Measurements from ENCODE around the gene XPO6. TPM values are rescaled to one million over a fixed set of nuclear protein-coding genes. Genes with fewer than 3 reads are reported as not detected.

The XPO6 gene
- total and polyA plus RNA-seq, 2 of the 13 experiments (the other 11 are each of a cell fraction or from before 2014, with no cell fraction given), result 109 to 129 TPM

DNA sequence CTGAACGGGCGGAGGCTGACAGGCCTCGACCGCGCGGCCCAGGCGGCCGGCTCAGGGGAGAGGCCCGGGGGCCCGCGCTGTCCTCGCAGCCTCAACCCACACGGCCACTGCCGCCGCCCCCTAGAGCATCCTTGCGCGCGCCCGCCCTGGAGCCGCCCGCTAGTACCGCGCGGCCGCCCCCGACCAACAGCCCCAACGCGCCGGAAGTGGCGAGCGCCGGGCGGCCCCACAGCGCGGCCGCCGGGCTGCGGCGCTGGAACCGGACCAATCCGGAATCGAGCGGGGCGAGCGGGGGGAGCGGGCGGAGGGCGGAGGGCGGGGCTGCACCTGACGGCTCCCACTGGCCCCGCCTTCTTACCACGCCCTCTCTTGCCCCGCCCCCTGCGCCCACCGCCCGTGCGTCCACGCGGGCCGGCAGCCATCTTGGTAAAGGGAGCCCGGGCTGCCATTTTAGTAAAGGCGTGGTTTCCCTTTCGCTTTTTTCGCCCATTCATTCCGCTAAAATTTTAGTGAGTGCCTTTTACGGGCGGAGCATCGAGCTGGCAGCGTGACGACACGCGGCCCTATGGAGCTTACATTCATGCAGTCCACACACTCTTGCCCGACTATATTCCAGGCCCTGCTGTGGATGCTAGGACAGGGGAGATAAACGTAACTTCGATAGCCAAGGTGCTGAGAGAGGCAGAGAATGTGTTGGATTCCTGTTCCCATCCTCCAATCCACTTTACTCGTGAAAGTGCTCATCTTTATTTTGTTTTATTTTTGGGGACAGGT is at the start of gene XPO6 (continued):
- TF ChIP-seq EP300 (IDR thresholded peaks at IDR 0.05; ENCODE audit: low read depth in 2 of 2, low read length in 2 of 2), result peak in 1 of 2 experiments; percentile 29; a peak in 1 of 4 replicates
- TF ChIP-seq EP300 (CRISPR knock-in tag; IDR thresholded peaks at IDR 0.05; ENCODE audit: borderline replicate concordance), result peak; percentile 61
- TF ChIP-seq ZNF598 (CRISPR knock-in tag; IDR thresholded peaks at IDR 0.05; ENCODE audit: borderline replicate concordance), result peak; percentile 24; the same call in 1 of the 2 replicates
- TF ChIP-seq NFIB (CRISPR knock-in tag; IDR thresholded peaks at IDR 0.05; ENCODE audit: borderline replicate concordance), result no peak
- no peak for TF ChIP-seq ZFYVE20 (CRISPR knock-in tag; IDR thresholded peaks at IDR 0.05; ENCODE audit: borderline replicate concordance, low read depth)
- TF ChIP-seq ZNF75D (CRISPR knock-in tag; IDR thresholded peaks at IDR 0.05; ENCODE audit: borderline replicate concordance), result no peak
- no peak for TF ChIP-seq ATRX (CRISPR knock-in tag; IDR thresholded peaks at IDR 0.05; ENCODE audit: borderline replicate concordance)
- no peak for TF ChIP-seq PTBP1 (IDR thresholded peaks at IDR 0.05; ENCODE audit: low read depth, low read length, poor library complexity, severe bottlenecking)
- no peak for TF ChIP-seq ZSCAN21 (CRISPR knock-in tag; IDR thresholded peaks at IDR 0.05; ENCODE audit: borderline replicate concordance)
- no peak for TF ChIP-seq JUNB (CRISPR knock-in tag; IDR thresholded peaks at IDR 0.05; ENCODE audit: borderline replicate concordance)
- TF ChIP-seq, protein P1, sequence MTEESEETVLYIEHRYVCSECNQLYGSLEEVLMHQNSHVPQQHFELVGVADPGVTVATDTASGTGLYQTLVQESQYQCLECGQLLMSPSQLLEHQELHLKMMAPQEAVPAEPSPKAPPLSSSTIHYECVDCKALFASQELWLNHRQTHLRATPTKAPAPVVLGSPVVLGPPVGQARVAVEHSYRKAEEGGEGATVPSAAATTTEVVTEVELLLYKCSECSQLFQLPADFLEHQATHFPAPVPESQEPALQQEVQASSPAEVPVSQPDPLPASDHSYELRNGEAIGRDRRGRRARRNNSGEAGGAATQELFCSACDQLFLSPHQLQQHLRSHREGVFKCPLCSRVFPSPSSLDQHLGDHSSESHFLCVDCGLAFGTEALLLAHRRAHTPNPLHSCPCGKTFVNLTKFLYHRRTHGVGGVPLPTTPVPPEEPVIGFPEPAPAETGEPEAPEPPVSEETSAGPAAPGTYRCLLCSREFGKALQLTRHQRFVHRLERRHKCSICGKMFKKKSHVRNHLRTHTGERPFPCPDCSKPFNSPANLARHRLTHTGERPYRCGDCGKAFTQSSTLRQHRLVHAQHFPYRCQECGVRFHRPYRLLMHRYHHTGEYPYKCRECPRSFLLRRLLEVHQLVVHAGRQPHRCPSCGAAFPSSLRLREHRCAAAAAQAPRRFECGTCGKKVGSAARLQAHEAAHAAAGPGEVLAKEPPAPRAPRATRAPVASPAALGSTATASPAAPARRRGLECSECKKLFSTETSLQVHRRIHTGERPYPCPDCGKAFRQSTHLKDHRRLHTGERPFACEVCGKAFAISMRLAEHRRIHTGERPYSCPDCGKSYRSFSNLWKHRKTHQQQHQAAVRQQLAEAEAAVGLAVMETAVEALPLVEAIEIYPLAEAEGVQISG (CRISPR knock-in tag; IDR thresholded peaks at IDR 0.05), result peak; percentile 96
- TF ChIP-seq, protein P2, sequence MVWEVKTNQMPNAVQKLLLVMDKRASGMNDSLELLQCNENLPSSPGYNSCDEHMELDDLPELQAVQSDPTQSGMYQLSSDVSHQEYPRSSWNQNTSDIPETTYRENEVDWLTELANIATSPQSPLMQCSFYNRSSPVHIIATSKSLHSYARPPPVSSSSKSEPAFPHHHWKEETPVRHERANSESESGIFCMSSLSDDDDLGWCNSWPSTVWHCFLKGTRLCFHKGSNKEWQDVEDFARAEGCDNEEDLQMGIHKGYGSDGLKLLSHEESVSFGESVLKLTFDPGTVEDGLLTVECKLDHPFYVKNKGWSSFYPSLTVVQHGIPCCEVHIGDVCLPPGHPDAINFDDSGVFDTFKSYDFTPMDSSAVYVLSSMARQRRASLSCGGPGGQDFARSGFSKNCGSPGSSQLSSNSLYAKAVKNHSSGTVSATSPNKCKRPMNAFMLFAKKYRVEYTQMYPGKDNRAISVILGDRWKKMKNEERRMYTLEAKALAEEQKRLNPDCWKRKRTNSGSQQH (CRISPR knock-in tag; IDR thresholded peaks at IDR 0.05; ENCODE audit: low read depth), result peak; percentile 100
- TF ChIP-seq, protein P3, sequence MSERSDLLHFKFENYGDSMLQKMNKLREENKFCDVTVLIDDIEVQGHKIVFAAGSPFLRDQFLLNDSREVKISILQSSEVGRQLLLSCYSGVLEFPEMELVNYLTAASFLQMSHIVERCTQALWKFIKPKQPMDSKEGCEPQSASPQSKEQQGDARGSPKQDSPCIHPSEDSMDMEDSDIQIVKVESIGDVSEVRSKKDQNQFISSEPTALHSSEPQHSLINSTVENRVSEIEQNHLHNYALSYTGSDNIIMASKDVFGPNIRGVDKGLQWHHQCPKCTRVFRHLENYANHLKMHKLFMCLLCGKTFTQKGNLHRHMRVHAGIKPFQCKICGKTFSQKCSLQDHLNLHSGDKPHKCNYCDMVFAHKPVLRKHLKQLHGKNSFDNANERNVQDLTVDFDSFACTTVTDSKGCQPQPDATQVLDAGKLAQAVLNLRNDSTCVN (CRISPR knock-in tag; IDR thresholded peaks at IDR 0.05; ENCODE audit: borderline replicate concordance), result peak; percentile 51; the same call in 1 of the 2 replicates
- TF ChIP-seq KAT7 (CRISPR knock-in tag; IDR thresholded peaks at IDR 0.05; ENCODE audit: borderline replicate concordance), result peak; percentile 69; the same call in 1 of the 2 replicates
- TF ChIP-seq TCF7L2 (IDR thresholded peaks at IDR 0.05; ENCODE audit: low read depth, low read length), result no peak
- TF ChIP-seq CEBPG (CRISPR knock-in tag; IDR thresholded peaks at IDR 0.05), result 0 out of 2 replicates have a peak, but pooled peaks have one; percentile 17
- no peak for TF ChIP-seq ZNF550 (CRISPR knock-in tag; IDR thresholded peaks at IDR 0.05; ENCODE audit: borderline replicate concordance)
- peak; percentile 67 for TF ChIP-seq ETV5 (CRISPR knock-in tag; IDR thresholded peaks at IDR 0.05; ENCODE audit: borderline replicate concordance)
- TF ChIP-seq TEAD3 (CRISPR knock-in tag; optimal IDR thresholded peaks at IDR 0.05; ENCODE audit: borderline replicate concordance), result peak; percentile 59
- TF ChIP-seq HES4 (CRISPR knock-in tag; IDR thresholded peaks at IDR 0.05; ENCODE audit: borderline replicate concordance), result peak; percentile 6; the same call in 1 of the 2 replicates
- no peak for TF ChIP-seq RORA (CRISPR knock-in tag; IDR thresholded peaks at IDR 0.05)
- peak; percentile 86 for TF ChIP-seq ZNF547 (CRISPR knock-in tag; IDR thresholded peaks at IDR 0.05)
- no peak; the same call in 1 of the 2 replicates for TF ChIP-seq ZNF251 (CRISPR knock-in tag; IDR thresholded peaks at IDR 0.05)
- TF ChIP-seq ZNF772 (CRISPR knock-in tag; IDR thresholded peaks at IDR 0.05), result peak; percentile 67; the same call in 1 of the 2 replicates
- no peak for TF ChIP-seq ZNF17 (CRISPR knock-in tag; IDR thresholded peaks at IDR 0.05)
